Activated T-helper 9 cell treated with anti-CD3 and anti-CD28 coated beads, Interleukin-2, amount 50 U/mL, for 16 hours (primary cell): ENCODE results near the gene STK11.
"Not testable (repeated sequence)": the region's sequence is repeated elsewhere in the genome, so short reads cannot be mapped to it uniquely, and the experiment has no call there.

Source experiments
- DNase-seq: peaks from one replicate; pipeline ENCODE4 v3.0.0-alpha.2; 2020; ENCODE audit warnings: low read depth

Gene STK11

GRCh38 chr19:1238369-1239303 lies 33.1 kb downstream of the STK11 start:
- no peak for DNase-seq

- no peak for DNase-seq
These were observed 33.8 kb downstream of the STK11 start for GRCh38 chr19:1239420-1239795.

- peak; percentile 98 for DNase-seq
These were observed 34.5 kb downstream of the STK11 start for GRCh38 chr19:1239796-1240737.

- DNase-seq: no peak
These were observed 35.3 kb downstream of the STK11 start for GRCh38 chr19:1240925-1241324.

- DNase-seq: peak; percentile 92
These were observed 36.0 kb downstream of the STK11 start, which contains the start of gene ATP5F1D for GRCh38 chr19:1241417-1242095. ATP5F1D (plus strand) TSS chr19:1241751; CDS start chr19:1241851, 100 bp downstream.

GRCh38 chr19:1243768-1244692 lies 38.5 kb downstream of the STK11 start:
- DNase-seq: peak; percentile 80

GRCh38 chr19:1244693-1245451 lies 39.3 kb downstream of the STK11 start:
- DNase-seq: no peak

- DNase-seq: no peak
These were observed 40.1 kb downstream of the STK11 start for GRCh38 chr19:1245494-1246264.

- DNase-seq: not testable (repeated sequence)
These were observed 40.9 kb downstream of the STK11 start for GRCh38 chr19:1246265-1247087.

- no peak for DNase-seq
These were observed 42.2 kb downstream of the STK11 start for GRCh38 chr19:1247748-1248138.

GRCh38 chr19:1248139-1248785 lies 42.7 kb downstream of the STK11 start, which contains the start of gene MIDN:
MIDN (plus strand) TSS chr19:1248583; CDS start chr19:1250297, 1,714 bp downstream.
- no peak for DNase-seq

- peak; percentile 76 for DNase-seq
These were observed 43.3 kb downstream of the STK11 start for GRCh38 chr19:1248786-1249297.

- peak; percentile 92 for DNase-seq
These were observed 43.9 kb downstream of the STK11 start for GRCh38 chr19:1249298-1249989.

GRCh38 chr19:1249990-1250436 lies 44.4 kb downstream of the STK11 start:
- no peak for DNase-seq

- no peak for DNase-seq
These were observed 45.1 kb downstream of the STK11 start for GRCh38 chr19:1250437-1251260.
